Stomach (tissue), 9 donors: ENCODE results near the gene ENPP6. TPM values are rescaled to one million over a fixed set of nuclear protein-coding genes. Genes with fewer than 3 reads are reported as not detected.

ENCODE experiments used
- DNase-seq, 2 donors: peaks; one replicate each; pipeline versions ENCODE4 v3.0.0 to v3.0.0-alpha.2; 2013 to 2019
- H3K27ac ChIP-seq, 5 donors: fragments of 200-600 bp in 4 of 5; sonication (generic) in 4 of 5; one replicate each; pipeline ENCODE4 v1.5.1; 2013 to 2019; ENCODE audit warnings: mild to moderate bottlenecking in 1 of 5, moderate library complexity in 1 of 5
- H3K27me3 ChIP-seq, 3 donors: fragments of 200-600 bp; sonication (generic); one replicate each; pipeline ENCODE4 v1.5.1; 2017 to 2019; ENCODE audit warnings: mixed run types in 1 of 3
- H3K36me3 ChIP-seq, 4 donors: fragments of 200-600 bp; sonication (generic); 1 replicate in 3 of 4; 2 replicates in 1 of 4; pipeline ENCODE4 v1.5.1; 2016 to 2019
- H3K4me1 ChIP-seq, 4 donors: fragments of 200-600 bp; sonication (generic); one replicate each; pipeline ENCODE4 v1.5.1; 2016 to 2019
- H3K4me3 ChIP-seq, 4 donors: fragments of 200-600 bp; sonication (generic) in 3 of 4; one replicate each; pipeline ENCODE4 v1.5.1; 2016 to 2019; ENCODE audit warnings: mild to moderate bottlenecking in 1 of 4
- H3K9me3 ChIP-seq, 4 donors: fragments of 200-600 bp; sonication (generic); one replicate each; pipeline ENCODE4 v1.5.1; 2016 to 2019
- CTCF ChIP-seq, 7 experiments: fragments of 450-650 bp in 4 of 7; fragments of 200-600 bp in 3 of 7; sonication (generic) in 3 of 7; IDR thresholded peaks; one replicate each; pipeline ENCODE4 v1.5.1; 2016 to 2019; ENCODE audit warnings: antibody characterized with exemption in 7 of 7, control low read depth in 2 of 7, mild to moderate bottlenecking in 1 of 7
- EP300 ChIP-seq: sonication (generic); formaldehyde crosslinking; IDR thresholded peaks from one replicate; pipeline ENCODE4 v1.6.1; 2017; ENCODE audit warnings: antibody characterized with exemption
- POLR2A ChIP-seq, 4 donors: fragments of 450-650 bp; IDR thresholded peaks; one replicate each; pipeline ENCODE4 v1.6.1; 2016; ENCODE audit warnings: antibody characterized with exemption in 4 of 4, control low read depth in 2 of 4, mild to moderate bottlenecking in 1 of 4, moderate library complexity in 1 of 4
- POLR2AphosphoS5 ChIP-seq, 3 donors: sonication (generic); formaldehyde crosslinking; IDR thresholded peaks; one replicate each; pipeline ENCODE4 v1.6.1; 2016; ENCODE audit warnings: antibody characterized with exemption in 3 of 3
- WGBS, 5 donors: extraction: QIAGEN DNeasy Blood & Tissue Kit in 3 of 5; methylation state at CpG; one replicate each; pipeline versions ENCODE4 v1.1.5 to v1.1.7; 2013 to 2018; 5-methylcytosine and 5-hydroxymethylcytosine counted together
- intact Hi-C: fragments of 100-400 bp; cut with DNase I; formaldehyde crosslinking; loops from one replicate; pipeline ENCODE4 v1.15.1; 2023; ENCODE audit warnings: low total_unique reads
- polyA plus RNA-seq, 3 donors: library from polyadenylated mRNA; stranded (reverse); fragments of 200-250 nt; gene quantifications; one replicate each; pipeline ENCODE4 v1.2.3, GENCODE V29; 2013
- total RNA-seq, 5 donors: library from RNA; depleted of rRNA; stranded (reverse); fragments of >200 nt; gene quantifications; one replicate each; pipeline versions ENCODE4 v1.1.0 to v1.2.3, GENCODE V29; 2014 to 2016
- donor health status: healthy with polysubstance abuse.
- donor health status: Bipolar disorder and iron deficiency.
- donor health status: healthy.

ENPP6 gene
- total and polyA plus RNA-seq, 8 donors, result 0.25 to 3.5 (median 0.70) TPM; not detected in 4

GRCh38 chr4:184156163-184156920 is 61.3 kb downstream of the ENPP6 start:
- intact Hi-C loops, result no loop called here
- H3K9me3 ChIP-seq, result no peaks in the 10 kb centered on the region
- H3K36me3 ChIP-seq, result no peaks in the 10 kb centered on the region
- no peak overlapping the region for H3K4me3 ChIP-seq
- H3K4me1 ChIP-seq, result peaks cover 0 to 35% (median 10%) of the 10 kb centered on the region in 4 donors
- DNase-seq, result no peak
- 66 to 82% (median 78%) methylated on average over 10 of the region's 10 CpGs for WGBS, 5 donors
- TF ChIP-seq EP300 (peak; percentile 52), POLR2AphosphoS5 (IDR thresholded peaks at IDR 0.05) (peak in 2 of 3 donors; percentile 21 to 74), POLR2A (IDR thresholded peaks at IDR 0.05) (no peak), CTCF (IDR thresholded peaks at IDR 0.05) (no peak)
- no peaks in the 10 kb centered on the region for H3K27me3 ChIP-seq
- H3K27ac ChIP-seq, result peak overlapping the region in 3 of 5 donors; percentile 23 to 71 (median 31)

GRCh38 chr4:184154199-184154598 is 63.5 kb downstream of the ENPP6 start:
- intact Hi-C loops, result no loop called here
- Histone ChIP-seq H3K27me3 (no peaks in the 10 kb centered on the region), H3K9me3 (no peaks in the 10 kb centered on the region), H3K4me3 (no peak overlapping the region), H3K4me1 (peaks cover 14 to 56% (median 29%) of the 10 kb centered on the region in 4 donors), H3K27ac (peak overlapping the region in 2 of 5 donors; percentile 57 to 61), H3K36me3 (no peaks in the 10 kb centered on the region)
- WGBS, 5 donors, result 62 to 85% (median 72%) methylated on average over 7 of the region's 7 CpGs
- TF ChIP-seq CTCF (IDR thresholded peaks at IDR 0.05) (no peak), POLR2AphosphoS5 (IDR thresholded peaks at IDR 0.05) (peak in 1 of 3 donors; percentile 6)
- DNase-seq, result peak in 1 of 2 donors; percentile 63

- peak overlapping the region in 2 of 5 donors; percentile 57 to 61 for H3K27ac ChIP-seq
- intact Hi-C loops, result no loop called here
- TF ChIP-seq POLR2AphosphoS5 (IDR thresholded peaks at IDR 0.05) (no peak), EP300 (no peak), POLR2A (IDR thresholded peaks at IDR 0.05) (no peak), CTCF (IDR thresholded peaks at IDR 0.05) (no peak)
- no peaks in the 10 kb centered on the region for H3K27me3 ChIP-seq
- DNase-seq, result no peak
- 70 to 80% (median 76%) methylated on average over 5 of the region's 5 CpGs for WGBS, 5 donors
- H3K4me1 ChIP-seq, result peaks cover 18 to 60% (median 31%) of the 10 kb centered on the region in 4 donors
- H3K9me3 ChIP-seq, result no peaks in the 10 kb centered on the region
- H3K4me3 ChIP-seq, result no peak overlapping the region
- H3K36me3 ChIP-seq, result no peaks in the 10 kb centered on the region
These were observed 63.9 kb downstream of the ENPP6 start for GRCh38 chr4:184153781-184154180.

- TF ChIP-seq POLR2AphosphoS5 (IDR thresholded peaks at IDR 0.05) (no peak), EP300 (no peak), CTCF (IDR thresholded peaks at IDR 0.05) (no peak), POLR2A (IDR thresholded peaks at IDR 0.05) (no peak)
- intact Hi-C loops, result no loop called here
- Histone ChIP-seq H3K4me3 (no peak overlapping the region), H3K4me1 (peaks cover 19 to 70% (median 33%) of the 10 kb centered on the region in 4 donors), H3K36me3 (no peaks in the 10 kb centered on the region), H3K27me3 (no peaks in the 10 kb centered on the region), H3K27ac (no peak overlapping the region), H3K9me3 (no peaks in the 10 kb centered on the region)
- no peak for DNase-seq
- 89 to 97% (median 95%) methylated on average over 12 to 13 of the region's 13 CpGs for WGBS, 5 donors
These were observed 65.6 kb downstream of the ENPP6 start for GRCh38 chr4:184151988-184152485.
